BE2C (cell line): ENCODE measurements around the gene PAIP2B.

Experiments used
- DNase-seq: peaks from one replicate; pipeline ENCODE4 v3.0.0-alpha.2; 2020
- H3K27me3 ChIP-seq: fragments of 250-450 bp; sonication (Bioruptor Pico); 2 replicates; pipeline ENCODE4 v1.5.1; 2020; ENCODE audit warnings: mild to moderate bottlenecking
- H3K36me3 ChIP-seq: fragments of 250-450 bp; sonication (Bioruptor Pico); 2 replicates; pipeline ENCODE4 v1.5.1; 2020; ENCODE audit warnings: mild to moderate bottlenecking
- H3K4me1 ChIP-seq: fragments of 250-450 bp; sonication (Bioruptor Pico); 2 replicates; pipeline ENCODE4 v1.5.1; 2020
- H3K4me3 ChIP-seq: 2 replicates; pipeline ENCODE4 v1.5.1; 2011; ENCODE audit warnings: low read depth, low read length
- H3K9me3 ChIP-seq: fragments of 250-450 bp; sonication (Bioruptor Pico); 2 replicates; pipeline ENCODE4 v1.5.1; 2020
- TF ChIP-seq, protein P1 (sequence below): IDR thresholded peaks from 2 replicates; pipeline ENCODE4 v1.5.1; 2012; ENCODE audit warnings: mild to moderate bottlenecking, low read depth, low read length

The PAIP2B gene

DNA sequence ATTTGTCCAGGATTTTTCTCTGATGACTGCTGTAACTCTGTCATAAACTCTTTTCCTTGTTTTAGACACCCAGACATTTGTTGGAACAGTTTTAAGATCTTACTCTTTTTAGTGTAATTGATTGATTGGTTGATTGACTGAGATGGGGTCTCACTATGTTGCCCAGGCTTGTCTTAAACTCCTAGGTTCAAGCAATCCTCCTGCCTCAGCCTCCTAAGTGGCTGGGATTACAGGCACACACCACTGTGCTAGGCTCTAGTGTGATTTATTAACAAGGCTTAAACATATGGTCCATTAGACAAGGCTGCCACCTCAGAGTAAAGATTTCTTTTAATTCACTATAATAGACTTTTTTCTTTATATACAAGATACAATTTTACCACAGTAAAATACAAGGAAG, 2.0 kb downstream of the PAIP2B start:
- H3K9me3 ChIP-seq, result no peaks in the 10 kb centered on the region
- H3K4me3 ChIP-seq, result no peak overlapping the region
- TF ChIP-seq, protein P1, sequence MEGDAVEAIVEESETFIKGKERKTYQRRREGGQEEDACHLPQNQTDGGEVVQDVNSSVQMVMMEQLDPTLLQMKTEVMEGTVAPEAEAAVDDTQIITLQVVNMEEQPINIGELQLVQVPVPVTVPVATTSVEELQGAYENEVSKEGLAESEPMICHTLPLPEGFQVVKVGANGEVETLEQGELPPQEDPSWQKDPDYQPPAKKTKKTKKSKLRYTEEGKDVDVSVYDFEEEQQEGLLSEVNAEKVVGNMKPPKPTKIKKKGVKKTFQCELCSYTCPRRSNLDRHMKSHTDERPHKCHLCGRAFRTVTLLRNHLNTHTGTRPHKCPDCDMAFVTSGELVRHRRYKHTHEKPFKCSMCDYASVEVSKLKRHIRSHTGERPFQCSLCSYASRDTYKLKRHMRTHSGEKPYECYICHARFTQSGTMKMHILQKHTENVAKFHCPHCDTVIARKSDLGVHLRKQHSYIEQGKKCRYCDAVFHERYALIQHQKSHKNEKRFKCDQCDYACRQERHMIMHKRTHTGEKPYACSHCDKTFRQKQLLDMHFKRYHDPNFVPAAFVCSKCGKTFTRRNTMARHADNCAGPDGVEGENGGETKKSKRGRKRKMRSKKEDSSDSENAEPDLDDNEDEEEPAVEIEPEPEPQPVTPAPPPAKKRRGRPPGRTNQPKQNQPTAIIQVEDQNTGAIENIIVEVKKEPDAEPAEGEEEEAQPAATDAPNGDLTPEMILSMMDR, result no peak
- DNase-seq, result no peak
- no peaks in the 10 kb centered on the region for H3K27me3 ChIP-seq
- no peaks in the 10 kb centered on the region for H3K36me3 ChIP-seq
- no peaks in the 10 kb centered on the region for H3K4me1 ChIP-seq

DNA sequence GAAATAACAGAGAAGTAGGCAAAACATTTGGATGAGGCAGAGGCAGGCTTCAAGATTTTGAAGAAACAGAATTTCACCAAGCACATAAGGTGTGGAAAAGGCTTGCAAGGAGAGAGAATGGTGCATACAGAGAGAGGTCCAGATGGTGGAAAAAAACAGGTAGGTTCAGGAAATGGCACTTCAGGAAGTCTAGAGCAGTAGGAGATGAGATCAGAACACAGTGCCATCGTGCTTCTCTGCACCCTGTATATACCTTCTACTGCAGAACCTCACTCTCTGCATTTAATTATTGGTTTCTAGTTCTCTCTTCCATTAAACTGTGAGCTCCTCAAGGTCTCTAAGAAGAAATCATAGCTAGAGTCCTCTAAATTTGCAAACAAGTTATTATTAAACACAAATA, 2.4 kb downstream of the PAIP2B start:
- no peaks in the 10 kb centered on the region for H3K27me3 ChIP-seq
- no peak for DNase-seq
- no peaks in the 10 kb centered on the region for H3K36me3 ChIP-seq
- TF ChIP-seq, protein P1, result no peak
- no peak overlapping the region for H3K4me3 ChIP-seq
- H3K9me3 ChIP-seq, result no peaks in the 10 kb centered on the region
- H3K4me1 ChIP-seq, result no peaks in the 10 kb centered on the region

DNA sequence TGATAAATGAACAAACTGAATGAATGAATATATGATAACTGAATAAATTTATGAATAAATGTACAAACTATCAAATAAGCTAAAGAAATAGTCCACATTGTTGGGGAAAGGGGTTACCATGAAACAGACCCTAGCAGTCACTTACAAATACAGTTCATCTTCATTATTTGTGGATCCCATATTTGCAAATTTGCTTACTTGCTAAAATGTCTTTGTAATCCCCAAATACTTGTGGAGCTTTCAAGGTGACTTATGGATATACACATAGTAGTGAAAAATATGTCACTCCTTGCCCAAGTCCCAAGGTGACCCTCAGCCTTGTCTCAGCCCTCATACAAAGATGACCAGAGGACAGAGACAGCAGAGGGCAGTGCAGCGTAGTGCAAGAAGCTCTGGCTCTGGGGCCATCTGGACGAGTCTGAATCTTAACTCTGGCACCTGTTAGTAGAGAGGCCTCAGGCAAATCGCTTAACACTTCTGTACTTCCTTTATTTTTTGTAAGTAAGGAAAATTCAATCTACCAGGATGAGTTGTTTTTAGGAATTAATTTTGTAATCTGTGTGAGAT, 3.1 kb downstream of the PAIP2B start:
- Histone ChIP-seq H3K9me3 (no peaks in the 10 kb centered on the region), H3K27me3 (no peaks in the 10 kb centered on the region), H3K4me3 (no peak overlapping the region), H3K36me3 (no peaks in the 10 kb centered on the region), H3K4me1 (no peaks in the 10 kb centered on the region)
- TF ChIP-seq, protein P1, result peak; percentile 52
- peak; percentile 43 for DNase-seq

DNA sequence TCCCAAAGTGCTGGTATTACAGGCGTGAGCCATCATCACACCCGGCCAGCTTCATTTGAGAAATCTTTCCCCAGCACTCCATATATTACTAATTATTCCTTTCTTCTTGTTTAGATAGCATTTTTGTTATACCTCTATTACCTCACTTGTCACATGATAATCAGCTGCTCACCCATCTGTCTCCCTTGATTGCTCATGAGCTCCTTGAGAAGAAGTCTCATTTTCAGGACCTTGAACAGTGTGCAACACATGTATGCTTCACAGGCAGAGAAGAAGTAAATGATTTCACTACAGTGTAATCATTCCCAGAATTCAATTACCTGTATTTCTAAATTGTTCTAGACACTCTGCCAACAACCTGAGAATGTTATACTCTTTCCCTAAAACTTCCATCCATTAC, 6.2 kb downstream of the PAIP2B start:
- Histone ChIP-seq H3K4me1 (no peaks in the 10 kb centered on the region), H3K4me3 (no peak overlapping the region), H3K27me3 (no peaks in the 10 kb centered on the region), H3K9me3 (no peaks in the 10 kb centered on the region), H3K36me3 (no peaks in the 10 kb centered on the region)
- TF ChIP-seq, protein P1, result no peak
- DNase-seq, result no peak

DNA sequence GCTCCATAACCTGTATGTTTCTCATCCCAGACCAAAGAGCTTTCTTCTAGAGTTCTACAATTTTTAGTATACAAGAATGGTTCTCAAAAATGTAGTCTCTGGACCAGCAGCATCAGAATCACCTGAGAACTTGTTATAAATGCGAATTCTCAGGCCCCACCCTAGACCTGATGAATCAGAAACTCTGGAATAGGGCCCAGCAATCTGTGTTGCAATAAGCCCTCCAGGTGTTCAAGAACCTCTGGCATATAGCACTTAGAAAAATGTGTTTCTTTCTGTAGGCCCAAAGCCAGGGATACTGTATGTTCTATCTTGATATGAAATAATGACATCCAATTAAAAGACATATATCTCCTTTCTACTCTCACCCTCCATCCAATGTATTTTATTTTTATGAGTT, 10.4 kb downstream of the PAIP2B start:
- TF ChIP-seq, protein P1, result no peak
- Histone ChIP-seq H3K4me1 (no peaks in the 10 kb centered on the region), H3K9me3 (no peaks in the 10 kb centered on the region), H3K4me3 (no peak overlapping the region), H3K36me3 (no peaks in the 10 kb centered on the region), H3K27me3 (no peaks in the 10 kb centered on the region)
- DNase-seq, result no peak

DNA sequence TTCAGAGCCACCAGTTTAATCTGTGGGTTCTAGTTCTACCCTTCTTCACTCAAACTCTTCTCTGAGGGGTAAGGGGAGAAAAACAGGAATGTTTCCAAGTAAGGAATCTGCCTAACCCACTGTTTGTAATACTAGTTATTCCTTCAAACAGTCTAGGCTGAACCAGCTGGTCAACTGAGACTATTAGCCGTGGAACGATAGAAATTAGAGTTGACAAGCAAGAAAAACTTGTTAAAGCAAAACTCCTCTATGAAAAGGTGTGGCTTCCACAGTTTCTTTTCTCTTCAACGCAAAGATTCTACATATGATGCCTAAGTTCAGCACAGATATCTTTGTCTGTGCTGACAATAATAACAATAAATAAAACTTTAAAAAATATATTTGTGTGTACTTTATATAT, 11.5 kb downstream of the PAIP2B start:
- no peak for DNase-seq
- TF ChIP-seq, protein P1, result no peak
- H3K4me1 ChIP-seq, result no peaks in the 10 kb centered on the region
- no peaks in the 10 kb centered on the region for H3K9me3 ChIP-seq
- no peak overlapping the region for H3K4me3 ChIP-seq
- H3K27me3 ChIP-seq, result no peaks in the 10 kb centered on the region
- no peaks in the 10 kb centered on the region for H3K36me3 ChIP-seq
